Stimulated activated CD4-positive, alpha-beta T cell treated with anti-CD3 and anti-CD28 coated beads, Interleukin-2, amount 100 ng/mL, for 48 hours (primary cell): ENCODE measurements around the gene LCN1.
"Not testable (repeated sequence)": the region's sequence is repeated elsewhere in the genome, so short reads cannot be mapped to it uniquely, and the experiment has no call there.

Experiments
- DNase-seq, 2 donors: peaks; one replicate each; pipeline ENCODE4 v3.0.0-alpha.2; 2020

LCN1 gene

GRCh38 chr9:135524130-135524861, 3.1 kb downstream of the LCN1 start:
- no peak for DNase-seq

DNA sequence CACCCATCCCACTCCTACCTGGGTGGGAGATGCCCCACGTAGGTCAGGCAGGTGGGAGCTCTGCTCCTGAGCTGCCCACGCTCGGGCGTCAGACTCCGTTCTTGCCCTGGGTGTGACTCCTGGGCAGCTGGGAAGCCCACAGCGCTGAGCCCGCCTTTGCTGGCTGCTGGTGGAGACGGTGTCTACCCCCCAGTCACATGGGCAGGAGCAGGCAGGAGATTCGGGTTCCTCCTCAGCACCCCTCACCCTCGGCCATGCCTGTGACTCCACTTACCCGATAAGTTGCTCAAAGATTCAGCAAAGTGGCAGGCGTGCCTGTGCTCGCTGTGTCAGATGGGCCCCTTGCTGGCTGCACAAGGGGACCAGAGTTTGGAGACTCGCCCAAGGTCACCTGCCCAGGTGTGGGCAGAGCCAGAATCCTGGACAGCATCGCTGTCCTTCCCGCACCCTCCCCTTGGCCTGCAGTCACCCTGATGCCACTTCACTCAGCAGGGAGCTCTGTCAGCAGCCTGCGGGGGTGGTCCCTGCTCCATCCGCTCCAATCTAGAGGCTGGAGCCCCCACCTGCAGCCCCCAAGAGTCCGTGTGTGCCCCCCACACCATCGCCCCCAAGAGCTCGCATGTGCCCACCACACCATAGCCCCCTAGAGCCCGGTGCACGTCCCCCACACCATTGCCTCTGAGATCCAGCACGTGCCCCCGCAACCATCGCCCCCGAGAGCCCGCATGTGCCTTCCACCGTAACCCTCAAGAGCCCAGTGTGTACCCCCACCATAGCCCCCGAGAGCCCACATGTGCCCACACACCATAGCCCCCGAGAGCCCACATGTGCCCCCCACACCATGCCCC, 4.2 kb downstream of the LCN1 start:
- DNase-seq, result no peak

GRCh38 chr9:135526089-135526729, 5.0 kb downstream of the LCN1 start:
- no peak for DNase-seq

- no peak for DNase-seq
These were observed 5.7 kb downstream of the LCN1 start for GRCh38 chr9:135526730-135527571.

GRCh38 chr9:135528842-135529435, 7.7 kb downstream of the LCN1 start:
- DNase-seq, result not testable (repeated sequence)

DNA sequence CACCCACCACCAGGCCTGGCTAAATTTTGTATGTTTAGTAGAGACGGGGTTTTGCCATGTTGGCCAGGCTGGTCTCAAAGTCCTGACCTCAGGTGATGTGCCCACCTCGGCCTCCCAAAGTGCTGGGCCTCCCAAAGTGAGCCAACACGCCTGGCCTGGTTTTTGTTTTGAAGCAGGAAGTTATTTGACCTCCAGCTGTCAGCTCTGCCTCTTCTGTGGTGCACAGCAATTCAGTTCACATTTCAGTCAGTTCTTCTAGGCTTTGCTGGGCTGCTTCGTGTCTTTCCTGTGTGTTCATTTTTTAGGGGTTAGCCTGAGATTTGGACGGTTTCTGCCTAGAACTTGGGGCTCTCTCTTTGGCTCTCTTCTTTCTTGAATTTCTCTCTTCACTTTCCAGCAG, 8.9 kb downstream of the LCN1 start:
- DNase-seq, result no peak

DNA sequence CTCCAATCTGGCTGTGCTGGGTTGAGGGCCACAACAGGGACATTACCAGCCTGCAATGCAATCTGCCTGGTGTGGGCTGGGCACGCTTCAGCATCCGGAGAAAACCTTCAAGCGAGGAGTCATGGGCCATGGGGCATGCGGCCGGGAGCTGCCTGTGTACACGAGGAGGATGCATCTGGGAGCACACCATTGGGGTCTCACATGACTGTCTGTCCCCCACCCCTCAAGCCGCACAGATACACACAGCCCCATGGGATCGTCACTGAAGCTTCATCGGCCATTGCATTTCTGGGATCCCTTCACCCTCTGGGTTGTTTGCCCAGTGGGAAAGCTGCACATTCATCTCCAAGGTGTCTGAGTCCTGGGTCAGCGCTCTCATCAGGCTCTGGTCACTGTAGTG, 9.9 kb downstream of the LCN1 start:
- DNase-seq, result no peak

GRCh38 chr9:135533113-135533512, 11.9 kb downstream of the LCN1 start:
- DNase-seq, result no peak

DNA sequence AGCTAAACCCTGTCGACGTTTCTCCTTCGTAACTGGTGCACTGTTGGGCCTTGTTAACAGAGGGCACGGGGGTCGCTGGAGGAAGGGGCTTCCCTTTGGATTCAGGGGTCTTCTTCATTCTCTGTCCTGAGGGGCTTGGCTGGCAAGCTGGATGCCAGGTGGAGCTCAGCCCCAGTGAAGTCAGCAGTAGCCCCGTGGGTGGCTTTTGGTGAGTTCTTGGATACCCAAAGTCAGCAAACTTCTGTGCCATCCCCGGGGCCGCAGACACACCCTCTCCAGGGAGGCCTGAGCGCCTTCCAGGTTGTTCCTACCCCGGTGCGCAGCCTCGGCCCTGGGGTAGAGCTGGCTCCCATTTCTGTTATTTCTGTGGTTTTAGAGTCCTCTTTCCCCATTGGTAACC, 12.4 kb downstream of the LCN1 start:
- DNase-seq, result no peak

DNA sequence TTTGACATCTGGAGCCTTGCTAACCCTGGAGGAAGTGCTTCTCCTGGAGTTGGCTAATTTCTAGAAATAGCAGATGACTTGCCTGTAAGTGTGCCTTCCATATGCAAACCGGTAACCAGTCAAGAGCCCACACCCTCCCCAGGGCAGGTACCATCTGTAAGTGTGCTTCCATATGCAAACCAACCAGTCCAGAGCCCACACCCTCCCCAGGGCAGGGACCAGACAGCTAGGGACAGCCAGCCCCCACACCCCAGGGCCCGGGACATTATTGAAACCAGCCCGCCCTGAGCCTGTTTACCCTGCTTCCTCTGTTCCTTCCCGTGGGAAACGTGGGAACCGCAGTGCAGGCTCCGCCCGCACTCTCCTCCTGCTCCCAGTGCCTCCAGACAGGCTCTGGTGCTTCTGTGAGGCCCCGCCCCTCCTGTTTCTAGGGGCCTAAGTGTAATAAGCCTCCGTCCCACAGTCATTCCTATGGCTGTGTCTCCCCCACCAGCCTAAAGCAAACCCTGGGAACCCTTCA, 13.0 kb downstream of the LCN1 start:
- not testable (repeated sequence) for DNase-seq

- DNase-seq, result not testable (repeated sequence)
These were observed 13.6 kb downstream of the LCN1 start for GRCh38 chr9:135534826-135535225.

DNA sequence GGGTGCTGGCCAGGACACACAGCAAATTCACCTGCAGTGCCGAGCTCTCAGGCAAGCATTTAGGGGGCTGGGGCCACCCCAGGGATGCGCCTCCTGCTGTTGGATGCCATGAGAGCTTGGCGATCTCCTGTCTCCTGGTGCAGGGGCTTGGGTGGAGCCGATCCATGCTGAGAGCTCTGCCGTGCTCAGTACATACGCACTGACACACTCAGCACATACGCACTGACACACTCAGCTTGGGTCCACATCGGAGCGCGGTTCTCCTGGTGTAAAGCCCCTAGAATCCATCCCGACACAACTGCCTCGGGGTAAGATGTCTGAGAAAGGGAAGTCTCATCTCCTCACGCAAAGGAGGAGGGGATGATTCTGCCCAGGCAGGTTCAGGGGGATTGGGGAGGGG, 14.4 kb downstream of the LCN1 start:
- not testable (repeated sequence) for DNase-seq

DNA sequence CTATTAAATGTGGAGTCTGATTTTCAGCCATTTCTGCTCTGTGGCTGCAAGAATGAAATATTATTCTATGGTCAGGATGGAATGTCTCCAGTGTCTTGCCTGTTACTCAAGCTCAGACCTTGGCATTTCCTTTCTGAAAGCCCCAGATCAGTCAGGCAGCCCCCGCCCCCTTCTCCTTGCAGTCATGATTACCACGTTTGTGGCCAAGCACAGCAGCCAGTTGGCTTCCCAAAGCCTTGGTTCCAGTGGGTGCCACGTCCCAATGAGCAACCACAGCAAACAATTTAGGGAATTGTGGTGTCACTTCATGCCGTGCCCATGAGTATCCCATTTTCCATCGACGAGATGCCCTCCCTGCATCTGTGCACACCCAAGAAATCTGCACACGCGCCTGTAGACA, 15.0 kb downstream of the LCN1 start:
- DNase-seq, result no peak

DNA sequence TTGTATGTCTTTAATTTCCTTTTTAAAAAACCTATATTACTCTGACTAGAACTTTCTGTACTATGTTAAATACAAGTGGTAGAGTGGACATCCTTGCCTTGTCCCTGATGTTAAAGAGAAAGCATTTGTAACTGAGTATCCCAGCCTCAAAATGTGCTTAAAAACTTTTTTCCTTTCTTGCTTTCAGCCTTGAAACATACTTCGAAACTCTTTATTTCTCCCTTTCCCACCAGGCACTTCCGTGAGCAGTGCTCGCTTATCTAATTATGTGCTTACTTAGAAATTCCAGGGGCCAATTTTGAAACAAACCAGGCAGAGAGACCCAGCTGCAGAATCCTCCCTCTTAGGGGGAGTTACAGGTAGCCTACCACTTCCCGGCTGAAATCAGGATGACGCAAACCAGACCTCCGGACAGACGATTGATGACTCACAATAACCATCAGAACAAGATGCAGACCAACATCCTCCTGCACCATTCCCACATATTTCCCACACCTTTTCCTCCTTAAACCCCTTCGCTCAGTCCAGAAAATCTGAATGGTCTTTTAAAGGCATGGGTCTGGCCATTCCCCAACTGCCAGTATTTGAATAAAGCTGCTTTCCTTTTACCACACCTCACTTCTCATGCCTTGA, 22.1 kb downstream of the LCN1 start:
- DNase-seq, result not testable (repeated sequence)

DNA sequence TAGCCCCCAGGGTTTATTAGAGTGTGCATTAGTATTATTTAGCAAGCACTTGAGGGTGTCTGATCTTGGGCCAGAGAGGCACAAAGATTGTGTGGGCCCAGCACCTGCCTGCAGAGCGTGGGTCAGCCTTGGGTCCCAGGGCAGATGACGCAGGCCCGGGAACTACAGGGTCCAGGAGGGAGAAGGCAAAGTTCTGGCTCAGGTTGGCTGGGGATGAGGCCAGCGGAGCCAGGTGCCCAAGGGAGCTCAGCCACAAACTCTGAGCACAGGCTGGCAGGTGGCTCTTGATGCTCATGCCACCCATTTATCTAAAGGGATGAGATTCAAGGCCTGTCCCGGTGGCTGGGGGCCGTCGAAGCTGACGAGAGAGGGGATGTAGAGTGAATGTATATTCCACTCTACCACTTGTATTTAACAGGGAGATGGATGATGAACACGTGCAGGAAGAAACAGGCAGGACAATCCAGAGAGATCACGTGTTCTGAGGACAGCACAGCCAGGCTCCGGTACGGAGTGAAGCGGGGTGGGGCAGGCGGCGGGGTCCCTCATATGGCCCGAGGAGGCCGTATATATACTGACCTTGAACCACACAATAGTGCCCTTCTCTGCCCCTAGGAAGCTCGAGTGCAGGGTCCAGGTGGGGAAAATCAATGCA, 23.9 kb downstream of the LCN1 start:
- DNase-seq, result no peak

GRCh38 chr9:135545646-135546176, 24.5 kb downstream of the LCN1 start, which contains the start of gene OBP2A:
Gene OBP2A, plus strand, starts transcription at chr9:135546126. Its CDS starts 55 bp downstream, at chr9:135546181.
- not testable (repeated sequence) for DNase-seq

DNA sequence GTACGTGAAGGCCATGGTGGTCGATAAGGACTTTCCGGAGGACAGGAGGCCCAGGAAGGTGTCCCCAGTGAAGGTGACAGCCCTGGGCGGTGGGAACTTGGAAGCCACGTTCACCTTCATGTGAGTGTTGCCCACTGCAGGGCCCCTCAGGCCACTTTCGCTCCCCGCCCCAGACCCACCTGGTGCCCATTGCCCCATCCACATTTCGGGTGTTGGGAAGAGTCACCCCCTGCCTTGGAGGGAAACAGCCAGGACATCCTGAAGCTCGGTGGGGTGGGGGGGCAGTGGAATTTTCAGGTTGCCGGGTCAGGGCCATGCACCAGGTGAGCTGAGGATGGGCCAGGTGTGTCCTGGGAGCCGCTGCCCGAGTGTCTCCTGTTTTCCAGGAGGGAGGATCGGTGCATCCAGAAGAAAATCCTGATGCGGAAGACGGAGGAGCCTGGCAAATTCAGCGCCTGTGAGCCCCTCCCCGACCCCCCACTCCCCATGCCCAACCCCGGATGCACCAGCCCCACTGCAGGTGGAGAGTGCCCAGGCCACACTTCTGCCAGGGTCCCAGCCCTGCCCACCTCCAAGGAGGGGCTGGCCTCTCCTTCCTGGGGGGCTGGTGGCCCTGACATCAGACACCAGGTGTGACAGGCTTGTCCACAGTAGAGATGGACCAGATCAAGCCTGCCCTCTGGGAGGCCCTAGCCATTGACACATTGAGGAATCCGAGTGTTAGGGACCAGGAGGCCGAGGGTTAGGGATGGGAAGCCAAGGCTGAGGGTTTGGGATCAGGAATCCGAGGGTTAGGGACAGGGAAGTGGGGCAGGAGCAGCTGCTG, 25.8 kb downstream of the LCN1 start:
- DNase-seq, result not testable (repeated sequence)

GRCh38 chr9:135547756-135548736, 26.8 kb downstream of the LCN1 start:
- DNase-seq, result no peak
